Activated naive CD4-positive, alpha-beta T cell (primary cell): ENCODE results near the gene TBX20.

Source experiments
- DNase-seq, 4 experiments: peaks; one replicate each; lab custom pipeline; 2025; lab: John Stamatoyannopoulos, UW

Gene TBX20, protein sequence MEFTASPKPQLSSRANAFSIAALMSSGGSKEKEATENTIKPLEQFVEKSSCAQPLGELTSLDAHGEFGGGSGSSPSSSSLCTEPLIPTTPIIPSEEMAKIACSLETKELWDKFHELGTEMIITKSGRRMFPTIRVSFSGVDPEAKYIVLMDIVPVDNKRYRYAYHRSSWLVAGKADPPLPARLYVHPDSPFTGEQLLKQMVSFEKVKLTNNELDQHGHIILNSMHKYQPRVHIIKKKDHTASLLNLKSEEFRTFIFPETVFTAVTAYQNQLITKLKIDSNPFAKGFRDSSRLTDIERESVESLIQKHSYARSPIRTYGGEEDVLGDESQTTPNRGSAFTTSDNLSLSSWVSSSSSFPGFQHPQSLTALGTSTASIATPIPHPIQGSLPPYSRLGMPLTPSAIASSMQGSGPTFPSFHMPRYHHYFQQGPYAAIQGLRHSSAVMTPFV

DNA sequence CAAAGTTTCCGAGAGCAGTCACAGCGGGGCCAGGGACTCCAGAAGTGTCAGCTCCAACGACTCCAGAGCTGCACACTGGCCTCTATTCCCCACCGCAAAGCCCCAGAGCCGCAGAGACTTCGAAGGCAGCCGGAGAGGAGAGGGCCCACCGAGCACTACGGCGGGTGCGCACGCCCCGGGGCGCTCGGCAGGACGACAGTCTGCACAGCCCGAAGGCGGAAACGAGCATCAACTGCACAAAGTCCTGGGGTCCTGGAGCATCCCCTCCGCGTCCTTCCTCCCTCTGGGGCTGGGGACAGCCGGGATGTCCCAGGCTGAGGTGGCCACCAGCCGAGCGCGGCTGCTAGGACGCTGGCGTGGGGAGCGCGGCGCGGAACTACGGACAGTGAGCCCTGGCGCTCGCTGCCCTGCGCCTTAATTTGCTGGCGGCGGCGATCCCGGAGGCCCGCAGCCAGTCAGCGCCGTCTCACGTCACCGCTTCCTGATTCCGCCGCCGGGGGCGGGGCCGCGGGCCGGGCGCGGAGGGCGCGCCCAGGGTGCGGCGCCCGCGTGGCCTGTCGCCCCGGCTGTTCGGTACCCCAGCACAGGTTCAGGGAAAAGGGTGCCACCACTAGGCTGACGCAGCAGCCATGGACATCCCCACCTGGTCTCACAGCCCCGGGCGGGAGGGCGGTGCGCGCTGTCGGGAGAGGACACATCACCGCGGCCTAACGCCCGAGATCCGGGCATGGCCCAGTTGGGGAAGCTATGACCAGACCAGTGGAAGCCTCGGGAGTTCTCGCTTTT lies at the start of gene TBX20:
TBX20 (minus strand) TSS at position 391 of the 786 bp plus-strand sequence. CDS start 480 bp downstream, outside the sequence.
- DNase-seq: no peak

DNA sequence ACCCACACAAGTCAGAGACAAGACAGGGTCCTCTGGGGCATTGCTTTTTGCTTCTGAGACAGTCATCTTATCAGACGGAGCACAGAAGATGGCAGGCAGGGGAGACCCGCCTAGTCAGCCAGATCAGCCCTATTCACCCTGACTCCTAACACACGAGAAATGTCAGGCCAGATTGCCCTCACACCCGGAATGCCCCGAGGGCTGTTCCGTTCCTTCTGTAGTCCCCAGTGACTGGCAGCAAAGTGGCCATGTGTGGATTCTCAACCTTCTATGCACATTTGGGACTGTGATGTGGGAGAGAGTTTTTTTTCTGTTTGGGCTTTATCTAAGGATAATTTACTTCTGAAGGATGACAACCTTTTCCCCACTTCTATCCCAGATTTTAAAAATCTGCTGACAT lies 35.5 kb upstream of the TBX20 start:
- no peak for DNase-seq

DNA sequence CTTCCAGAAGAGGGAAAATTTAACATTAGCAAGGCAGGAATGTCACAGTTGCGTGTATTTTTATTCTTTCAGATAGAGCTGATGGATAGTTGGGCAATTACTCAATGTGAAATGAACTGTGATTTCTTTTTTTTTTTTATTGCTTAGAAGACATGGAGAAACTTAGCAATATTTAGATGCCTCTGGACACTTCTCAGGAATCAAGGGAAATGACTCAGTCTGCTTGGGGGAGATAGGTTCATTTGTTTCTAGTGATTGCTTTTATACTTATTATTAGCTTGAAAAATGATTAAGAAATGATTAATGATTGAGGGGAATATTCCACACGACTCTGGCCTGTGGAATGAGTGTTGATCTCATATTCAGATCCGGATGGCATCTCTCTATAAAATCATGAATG lies 33.1 kb upstream of the TBX20 start:
- no peak for DNase-seq

DNA sequence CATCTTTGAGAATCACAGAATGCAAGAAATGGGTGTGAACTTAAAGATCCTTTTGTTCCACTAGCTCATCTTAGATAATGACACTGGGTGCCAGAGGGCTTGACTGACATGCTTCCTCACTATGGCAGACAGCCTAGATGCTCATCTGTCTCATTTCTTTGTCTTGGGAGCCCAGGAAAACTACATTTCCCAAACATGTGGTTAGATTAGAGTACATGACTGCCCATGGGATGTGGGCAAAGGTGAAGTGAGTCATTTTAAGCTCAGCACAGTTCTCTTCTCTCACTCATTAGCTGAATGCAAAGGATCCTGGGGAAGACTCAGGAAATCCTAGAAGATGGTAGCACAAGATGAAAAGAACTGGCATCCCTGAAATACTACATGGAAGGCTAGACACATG lies 32.5 kb upstream of the TBX20 start:
- DNase-seq: no peak

DNA sequence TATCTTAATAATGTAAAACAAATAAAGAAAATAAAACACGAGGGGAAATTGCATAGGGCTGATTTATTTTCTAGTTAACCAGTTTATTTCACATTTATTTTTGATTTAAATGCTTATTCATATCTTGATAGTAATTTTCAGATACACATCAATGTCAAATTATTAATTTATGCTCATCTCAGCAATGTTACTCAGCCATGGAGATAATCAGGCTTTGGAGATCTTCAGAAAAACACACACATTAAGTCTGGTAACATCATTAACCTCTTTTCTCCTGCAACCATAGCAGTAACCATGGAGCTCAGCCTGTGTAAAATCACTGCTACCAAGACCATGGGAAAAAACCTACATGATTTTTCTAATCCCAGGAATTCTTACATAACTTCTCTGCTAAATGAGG lies 31.9 kb upstream of the TBX20 start:
- DNase-seq: no peak

DNA sequence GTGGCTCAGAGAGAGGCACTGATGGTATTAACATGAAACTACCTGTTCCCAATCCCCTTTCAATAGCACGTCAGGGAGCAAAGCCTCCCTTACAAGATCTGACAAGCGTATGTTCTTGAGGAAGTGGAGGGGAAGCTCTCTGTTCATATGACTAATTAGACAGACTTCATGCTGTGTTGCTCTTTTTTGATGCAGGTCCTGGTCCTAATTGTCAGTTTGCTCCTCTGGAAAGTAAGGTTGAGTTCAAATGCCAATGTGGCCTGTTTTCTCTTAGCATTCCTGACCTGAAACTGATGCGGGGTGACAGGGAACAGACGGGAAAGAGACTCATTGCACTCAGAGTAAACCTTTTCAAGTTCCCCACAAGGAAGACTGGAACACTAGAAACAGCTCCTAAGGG lies 27.0 kb upstream of the TBX20 start:
- no peak for DNase-seq

DNA sequence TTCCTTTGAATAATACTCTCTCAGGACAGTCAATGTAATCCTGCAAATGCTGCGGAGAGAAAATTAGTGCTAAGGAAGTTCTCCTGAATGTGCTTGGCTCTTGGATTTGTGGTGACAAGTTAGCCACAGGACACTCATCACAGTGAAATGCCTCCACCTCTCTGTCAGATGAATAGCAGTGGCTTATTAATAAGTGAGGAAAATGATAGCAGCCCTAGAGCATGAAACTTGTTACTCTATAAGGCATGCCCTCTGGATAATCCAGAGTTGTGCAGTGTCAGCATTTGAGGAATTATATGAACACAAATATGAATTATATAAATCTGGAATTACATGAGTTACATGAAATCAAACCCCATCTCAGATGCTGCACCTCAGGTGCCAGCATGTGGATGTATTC lies 23.5 kb upstream of the TBX20 start:
- no peak for DNase-seq

DNA sequence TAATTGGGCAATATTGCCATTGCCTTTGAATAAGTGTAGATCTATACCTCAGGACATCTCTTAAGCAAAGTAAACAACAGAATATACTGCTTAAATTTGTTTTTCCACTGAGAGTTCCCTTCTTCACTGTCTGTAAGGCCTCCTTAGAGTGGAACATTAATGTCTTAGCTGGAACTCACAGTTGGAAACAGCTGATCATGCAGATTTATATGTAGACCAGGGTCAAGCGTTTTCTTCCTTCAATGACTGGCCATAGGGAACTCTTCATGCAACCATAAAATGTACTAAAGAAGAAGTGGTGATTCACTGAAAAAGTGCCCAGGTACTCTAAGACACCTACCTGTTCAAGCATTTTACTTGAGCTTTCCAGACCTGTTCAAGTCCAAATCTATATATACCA lies 18.3 kb upstream of the TBX20 start:
- DNase-seq: no peak

DNA sequence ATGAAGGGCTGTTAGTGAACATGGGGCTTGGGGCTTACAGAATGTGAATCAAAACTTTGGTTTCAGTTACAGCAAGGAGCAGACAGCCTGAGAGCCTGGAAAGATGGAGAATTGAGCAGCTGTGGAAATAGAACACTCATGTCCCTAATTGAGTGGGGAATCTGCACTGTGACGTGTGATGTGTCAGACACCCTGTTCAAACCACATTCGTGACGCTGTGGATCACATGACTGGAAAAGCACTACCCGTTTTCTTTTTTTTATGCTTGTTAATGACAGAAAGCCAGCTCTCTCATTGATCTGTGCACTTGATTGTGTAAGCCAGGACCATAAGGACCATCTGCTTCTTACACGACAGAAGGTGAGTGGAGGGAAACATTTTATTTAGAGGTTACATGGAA lies 15.1 kb upstream of the TBX20 start:
- no peak for DNase-seq

DNA sequence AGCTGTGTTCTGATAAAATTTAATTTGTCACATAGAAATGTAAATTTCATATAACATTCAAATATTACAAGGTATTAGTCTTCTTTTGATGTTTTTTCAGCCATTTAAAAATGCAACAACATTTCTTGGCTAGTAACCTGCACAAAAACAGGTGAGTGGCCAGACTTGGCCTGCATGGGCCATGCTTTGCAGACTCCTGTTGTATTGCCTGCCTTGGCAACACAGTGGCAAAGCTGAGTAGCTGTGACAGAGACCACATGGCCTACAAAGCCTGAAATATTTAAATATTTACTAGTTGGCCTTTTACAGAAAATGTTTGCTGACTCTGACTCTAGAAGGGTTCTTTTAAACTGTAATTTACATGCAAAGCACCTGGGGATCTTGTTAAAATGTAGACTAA lies 13.5 kb upstream of the TBX20 start:
- DNase-seq: no peak

DNA sequence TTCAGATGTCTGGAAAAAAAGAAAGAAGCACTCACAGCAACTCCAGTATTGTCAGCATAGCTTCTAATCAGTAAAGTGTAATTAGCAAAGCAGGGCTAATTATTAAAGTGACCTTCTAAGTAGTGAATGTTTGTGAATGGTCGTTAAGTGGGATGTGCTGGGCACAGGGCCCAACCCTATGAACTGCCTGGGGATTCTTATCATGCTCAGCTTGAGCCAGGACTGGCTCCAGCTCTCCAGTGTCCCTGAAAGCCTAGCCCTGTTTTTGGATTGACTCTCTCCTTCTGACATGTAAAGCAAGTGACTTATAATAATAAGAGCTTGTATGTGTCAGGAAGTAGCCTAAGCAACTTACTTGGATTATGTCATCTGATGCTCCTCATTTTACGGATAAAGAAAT lies 9.5 kb upstream of the TBX20 start:
- DNase-seq: no peak

DNA sequence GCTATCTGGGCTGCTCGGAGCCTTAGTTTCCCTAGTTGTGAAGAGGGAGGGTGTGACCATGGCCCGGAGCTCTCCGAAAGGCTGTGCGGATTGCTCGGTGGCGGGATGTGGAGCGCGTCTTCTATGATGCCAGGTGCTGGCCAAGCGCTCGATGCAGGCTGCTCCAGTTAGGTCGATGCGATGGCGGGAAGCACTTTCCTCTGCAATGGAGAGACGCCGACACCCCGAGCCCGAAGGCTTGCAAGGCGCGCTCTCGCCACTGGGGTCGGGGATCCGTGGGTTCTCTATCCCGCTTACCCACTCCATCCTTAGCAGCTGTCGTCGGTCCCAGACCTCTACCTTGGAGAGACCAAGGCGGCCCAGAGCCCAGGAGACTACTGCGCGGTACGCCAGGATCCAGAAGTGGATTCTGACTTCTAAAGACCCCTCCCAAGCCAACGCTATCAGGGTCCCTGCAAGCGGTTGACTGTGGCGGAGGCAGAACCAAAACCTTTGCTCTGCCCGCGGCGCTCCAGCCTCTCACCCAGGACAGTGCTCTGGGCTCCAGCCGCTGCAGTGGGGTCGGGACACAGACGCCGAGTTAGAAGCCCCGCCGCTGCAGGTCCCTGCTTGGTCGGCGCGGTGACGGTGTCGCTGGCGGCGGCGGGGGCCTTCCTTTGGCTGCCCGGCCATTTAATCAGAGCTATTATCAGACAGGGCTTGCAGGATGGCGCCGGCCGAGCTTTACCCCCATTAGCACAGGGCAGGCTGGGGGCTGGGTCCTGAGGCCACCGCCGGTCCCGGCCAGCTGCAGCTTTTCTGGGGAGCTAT lies 7.8 kb upstream of the TBX20 start:
- DNase-seq: no peak

DNA sequence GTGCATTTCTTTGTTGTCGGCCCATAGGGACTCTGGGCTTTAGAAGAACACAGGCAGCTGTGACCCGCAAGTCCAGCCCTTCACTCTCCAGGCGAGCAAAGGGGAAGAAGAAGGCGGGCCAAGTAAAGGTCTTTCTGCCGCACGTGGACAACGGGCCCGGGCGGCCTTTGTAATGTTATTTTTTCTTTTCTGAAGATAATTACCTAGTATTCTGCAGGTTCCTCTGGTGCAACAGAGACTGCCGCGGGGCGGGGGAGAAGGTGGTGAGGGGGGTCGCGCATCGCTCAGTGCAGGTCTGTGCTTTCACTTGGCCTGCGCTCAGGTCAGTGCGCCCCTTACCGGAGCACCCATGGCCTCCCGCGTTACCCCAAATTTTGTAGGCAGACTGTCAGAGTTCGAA lies 7.1 kb upstream of the TBX20 start:
- DNase-seq: no peak

DNA sequence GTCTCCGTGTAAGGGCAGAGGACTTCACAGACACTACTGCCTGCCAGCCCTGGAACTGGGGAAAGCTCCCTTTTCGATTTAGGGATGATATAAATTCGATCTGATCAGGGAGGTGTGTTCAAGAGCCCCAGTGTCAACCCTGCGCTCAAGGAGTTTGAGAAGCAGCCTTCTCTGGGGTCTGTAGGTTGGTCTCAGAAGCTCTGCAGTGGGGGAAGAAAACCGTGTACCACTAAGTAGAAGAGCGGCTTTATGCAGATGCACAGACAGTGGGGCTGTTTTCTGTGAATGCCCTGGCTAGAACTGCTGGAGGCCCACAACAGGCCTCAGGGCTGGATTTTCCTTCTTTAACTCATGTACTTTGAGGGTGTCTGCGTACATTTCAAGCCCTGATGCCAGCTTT lies 6.3 kb upstream of the TBX20 start:
- DNase-seq: no peak

DNA sequence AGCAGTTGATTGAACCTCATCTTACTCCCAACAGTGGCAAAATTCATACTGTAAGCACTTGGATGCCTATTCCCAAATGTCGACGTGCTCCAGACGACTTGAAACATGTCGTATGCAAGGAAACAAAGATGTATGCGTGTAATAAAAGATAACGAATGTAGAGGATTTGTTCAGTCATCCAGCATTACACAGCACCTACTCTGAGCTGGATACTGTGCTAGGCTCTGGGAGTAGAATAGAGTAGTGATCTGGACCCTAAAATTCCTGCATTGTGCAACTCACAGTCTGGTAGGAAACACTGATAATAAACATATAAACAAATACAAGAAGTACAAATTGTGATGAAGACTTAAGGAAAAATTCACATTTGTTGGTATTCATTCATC lies 5.6 kb upstream of the TBX20 start:
- no peak for DNase-seq

DNA sequence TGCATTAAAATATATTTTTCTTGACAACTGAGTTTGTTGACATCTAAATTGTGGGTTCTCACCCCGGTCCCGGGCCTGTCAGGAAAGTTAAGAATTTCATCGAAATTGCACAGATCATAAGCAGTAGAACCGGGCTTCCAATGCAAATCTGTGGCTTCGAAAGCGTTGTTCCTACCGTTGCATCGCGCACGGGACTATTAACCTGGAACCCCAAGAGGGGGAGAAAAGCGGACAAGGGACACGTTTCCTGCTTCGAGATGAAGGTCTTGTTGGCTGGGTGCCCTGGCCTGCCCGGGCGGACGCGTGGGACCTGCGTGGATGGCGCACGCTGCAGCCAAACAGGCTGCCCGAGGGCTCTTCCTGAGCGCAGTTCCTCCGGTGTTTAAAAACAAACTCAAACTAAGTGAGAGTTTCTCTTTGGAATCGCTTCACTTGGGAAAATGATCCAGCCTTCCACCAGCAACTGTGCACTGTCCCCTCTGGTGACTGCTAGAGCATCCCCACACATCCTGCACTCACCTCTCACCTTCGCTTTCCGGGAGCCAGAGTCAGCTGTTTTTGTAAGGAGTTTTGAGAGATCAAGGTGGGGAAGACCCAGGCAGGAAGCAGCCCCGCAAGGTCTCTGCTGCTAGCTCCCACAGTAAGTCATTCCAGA lies 5.1 kb upstream of the TBX20 start:
- no peak for DNase-seq

DNA sequence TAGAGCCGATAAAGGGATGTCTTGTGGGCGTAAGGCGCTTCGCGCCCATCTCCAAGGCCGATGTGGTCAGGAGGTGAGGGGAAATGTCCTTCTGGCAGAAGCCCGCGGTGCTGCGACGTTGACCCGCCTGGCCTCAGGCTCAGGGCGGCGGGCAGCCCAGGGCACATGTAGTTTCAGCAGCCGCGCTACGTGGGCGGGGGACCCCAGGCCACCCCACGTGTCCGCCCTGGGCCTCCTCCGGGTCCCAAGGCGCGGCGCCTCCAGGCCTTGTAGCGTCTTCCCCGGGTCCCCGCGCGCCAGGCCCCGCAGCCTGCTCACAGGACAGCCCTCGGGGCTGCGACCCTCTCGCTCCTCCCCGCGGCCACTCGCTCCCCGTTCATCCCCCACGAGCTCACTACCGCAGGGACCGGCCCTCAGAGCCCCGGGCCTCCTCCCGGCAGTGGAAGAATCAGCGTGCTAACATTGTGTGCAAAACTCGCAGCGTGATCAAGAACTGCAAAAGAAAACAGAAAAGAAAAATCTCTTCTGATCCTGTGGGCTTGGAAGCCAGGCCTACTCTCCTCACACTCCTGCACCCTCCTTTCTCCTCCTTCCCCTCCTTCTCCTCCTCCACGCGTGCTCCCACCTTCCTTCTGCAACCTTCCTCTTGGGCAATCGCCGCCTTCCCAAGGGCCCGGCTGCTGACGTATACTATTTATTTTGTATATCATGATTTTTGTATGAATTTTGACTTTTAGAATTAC lies 4.4 kb upstream of the TBX20 start:
- DNase-seq: no peak

DNA sequence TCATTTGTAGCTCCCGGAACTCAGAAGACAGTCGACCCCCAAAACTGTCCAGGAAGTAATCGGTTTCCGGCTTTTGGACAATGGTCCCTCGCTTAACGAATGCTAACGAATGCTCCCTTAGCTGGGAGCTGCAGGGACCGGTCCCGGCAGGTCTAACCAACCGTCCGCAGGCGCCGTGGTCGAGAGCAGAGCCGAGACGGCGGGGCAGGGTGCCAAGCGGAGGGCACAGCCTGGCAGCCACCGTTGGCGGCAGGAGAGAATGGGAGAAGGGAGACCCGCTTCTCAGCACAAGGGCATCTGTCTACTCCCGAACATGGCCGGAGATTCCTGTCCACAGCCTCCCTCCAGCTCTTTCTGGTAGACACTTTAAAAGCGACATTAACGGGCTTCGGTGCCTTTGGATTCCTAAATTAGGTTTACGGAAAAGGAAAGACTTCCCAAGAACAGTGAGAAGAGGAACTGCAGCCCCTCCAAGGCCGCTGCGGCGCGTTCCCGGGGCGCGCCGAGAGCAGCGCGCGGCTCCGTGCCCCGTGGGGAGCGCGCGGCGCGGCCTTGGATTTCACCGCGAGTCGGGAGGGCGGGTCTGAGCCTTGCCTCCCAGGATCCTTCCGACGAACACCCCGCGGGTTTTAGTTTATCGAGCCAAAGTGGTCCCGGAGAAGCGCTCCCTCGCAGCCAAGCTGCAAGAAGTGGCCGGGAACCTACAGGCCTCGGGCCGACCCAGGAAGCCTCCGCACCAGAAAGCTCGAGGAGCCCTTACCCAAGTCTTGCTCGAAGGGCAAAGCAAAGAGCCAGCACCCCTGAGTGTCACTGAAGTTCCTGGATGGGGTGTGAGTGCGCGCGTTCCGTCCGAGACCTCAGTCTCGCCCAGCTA lies 3.6 kb upstream of the TBX20 start:
- no peak for DNase-seq

DNA sequence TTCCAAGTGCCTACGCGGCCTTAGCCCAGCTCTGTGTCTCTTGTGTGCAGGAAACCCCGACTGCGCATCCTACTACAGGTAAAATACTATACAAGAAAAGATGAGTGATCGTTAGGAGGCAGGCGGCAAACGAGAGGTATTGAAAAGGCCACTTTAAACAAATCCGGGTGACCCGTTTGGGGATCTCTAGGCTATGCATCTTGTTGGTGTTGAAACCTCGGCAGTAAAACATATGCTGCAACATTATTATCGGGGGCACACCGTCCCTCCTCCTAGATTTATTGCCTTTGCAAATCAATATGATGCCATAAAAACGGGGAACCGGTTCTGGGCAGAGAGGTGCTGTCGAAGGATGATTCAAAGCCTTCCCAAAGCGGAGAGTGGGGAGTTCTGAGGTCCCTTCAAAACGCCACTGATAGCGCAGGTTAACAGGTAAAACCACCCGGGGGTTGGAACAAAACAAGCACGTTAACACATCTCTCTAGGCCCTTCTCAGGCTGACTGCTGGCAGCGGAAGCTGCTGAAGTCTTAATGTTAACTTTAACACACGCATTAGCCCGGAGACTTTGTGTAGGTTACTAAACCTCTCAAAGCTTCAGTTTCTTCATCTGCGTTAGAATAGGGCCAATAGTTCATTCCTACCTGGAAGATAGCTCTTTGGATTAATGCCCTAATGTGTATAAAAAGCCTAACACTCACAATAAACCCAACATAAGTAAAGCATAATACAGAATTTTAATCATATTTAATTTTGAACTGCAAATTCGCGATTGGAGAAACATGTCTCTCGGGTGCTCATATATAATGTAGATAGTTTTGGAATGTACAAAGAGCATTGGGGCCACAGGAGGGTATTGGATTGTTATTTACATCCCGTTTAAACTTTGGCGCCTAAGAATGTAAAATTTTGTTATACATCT lies 2.6 kb upstream of the TBX20 start:
- no peak for DNase-seq
